Measurements from ENCODE around the gene PCNX2.

The PCNX2 gene

DNA sequence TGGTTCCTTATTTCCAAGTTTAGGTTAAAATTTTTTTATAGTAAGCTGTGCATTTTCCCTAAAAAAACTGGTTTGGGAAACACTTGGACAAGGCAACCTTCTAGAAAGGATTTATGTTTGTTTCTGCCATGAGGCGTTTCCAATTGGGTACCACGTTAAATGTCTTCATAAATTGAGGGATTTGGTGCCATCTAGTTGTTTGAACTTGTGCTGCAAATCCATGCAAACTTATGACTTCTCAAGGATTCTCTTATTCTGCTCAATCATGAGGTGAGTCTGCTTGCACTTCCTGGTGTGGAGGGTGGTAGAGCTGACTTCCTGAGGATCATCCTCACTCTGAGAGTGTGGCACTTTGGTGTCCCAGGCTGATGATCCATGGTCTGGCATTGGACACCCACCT lies 123.3 kb downstream of the PCNX2 start:
- no peaks in the 10 kb centered on the region for H3K27me3 ChIP-seq (ENCODE audit: control insufficient read depth, insufficient read depth, low read length)
- H3K9me3 ChIP-seq (replicated peaks; ENCODE audit: low read length): no peaks in the 10 kb centered on the region
- H3K9ac ChIP-seq (ENCODE audit: low read depth, low read length): no peak overlapping the region
- H3K4me3 ChIP-seq (ENCODE audit: low read length): no peak overlapping the region
- no peak overlapping the region for H3K4me2 ChIP-seq (ENCODE audit: low read length)
- H3K4me1 ChIP-seq (ENCODE audit: control insufficient read depth, insufficient read depth, low read length): no peaks in the 10 kb centered on the region
- H3K36me3 ChIP-seq (ENCODE audit: insufficient read depth, low read length): peaks cover 25% of the 10 kb centered on the region

DNA sequence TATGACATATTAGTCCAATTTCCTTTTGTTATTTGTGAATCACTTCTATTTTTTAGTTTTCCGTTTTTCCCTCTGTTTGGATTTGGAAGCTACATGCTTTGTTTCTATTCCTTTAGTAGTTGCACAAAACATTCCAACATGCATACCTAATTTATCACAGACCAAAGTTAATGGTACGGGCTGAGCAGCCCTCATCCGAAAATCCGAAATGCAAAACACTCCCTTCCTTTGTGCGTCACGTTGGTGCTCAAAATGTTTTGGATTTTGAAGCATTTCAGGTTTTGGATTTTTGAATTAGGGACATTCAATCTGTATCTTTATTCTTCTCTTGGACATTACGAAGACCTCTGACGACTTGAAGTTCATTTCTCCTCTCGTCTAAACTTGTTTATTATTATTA lies 124.8 kb downstream of the PCNX2 start:
- Histone ChIP-seq H3K27me3 (ENCODE audit: control insufficient read depth, insufficient read depth, low read length) (no peaks in the 10 kb centered on the region), H3K4me2 (ENCODE audit: low read length) (no peak overlapping the region), H3K4me1 (ENCODE audit: control insufficient read depth, insufficient read depth, low read length) (no peaks in the 10 kb centered on the region), H3K9me3 (replicated peaks; ENCODE audit: low read length) (no peaks in the 10 kb centered on the region), H3K4me3 (ENCODE audit: low read length) (no peak overlapping the region), H3K36me3 (ENCODE audit: insufficient read depth, low read length) (peaks cover 17% of the 10 kb centered on the region), H3K9ac (ENCODE audit: low read depth, low read length) (no peak overlapping the region)

DNA sequence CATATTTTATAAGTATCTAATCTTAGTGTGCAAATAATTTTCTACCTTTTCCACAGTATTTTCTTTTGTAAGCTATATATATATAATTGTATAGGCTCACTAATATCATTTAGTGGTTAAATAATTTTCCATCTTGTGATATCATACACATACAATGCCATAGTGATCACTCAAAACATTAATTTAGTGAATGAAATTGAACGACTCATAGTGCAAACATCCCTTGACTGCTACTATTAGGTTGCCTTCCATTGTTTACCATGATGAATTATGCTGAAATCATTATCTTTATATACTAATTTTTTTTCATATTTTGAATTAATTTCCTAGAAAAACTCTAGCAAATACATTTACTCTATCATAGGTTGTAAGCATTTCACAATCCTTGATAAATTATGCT lies 127.1 kb downstream of the PCNX2 start:
- H3K9me3 ChIP-seq (replicated peaks; ENCODE audit: low read length): no peaks in the 10 kb centered on the region
- no peak overlapping the region for H3K4me3 ChIP-seq (ENCODE audit: low read length)
- no peak overlapping the region for H3K4me2 ChIP-seq (ENCODE audit: low read length)
- H3K4me1 ChIP-seq (ENCODE audit: control insufficient read depth, insufficient read depth, low read length): no peaks in the 10 kb centered on the region
- peaks cover 17% of the 10 kb centered on the region for H3K36me3 ChIP-seq (ENCODE audit: insufficient read depth, low read length)
- no peaks in the 10 kb centered on the region for H3K27me3 ChIP-seq (ENCODE audit: control insufficient read depth, insufficient read depth, low read length)
- H3K9ac ChIP-seq (ENCODE audit: low read depth, low read length): no peak overlapping the region

DNA sequence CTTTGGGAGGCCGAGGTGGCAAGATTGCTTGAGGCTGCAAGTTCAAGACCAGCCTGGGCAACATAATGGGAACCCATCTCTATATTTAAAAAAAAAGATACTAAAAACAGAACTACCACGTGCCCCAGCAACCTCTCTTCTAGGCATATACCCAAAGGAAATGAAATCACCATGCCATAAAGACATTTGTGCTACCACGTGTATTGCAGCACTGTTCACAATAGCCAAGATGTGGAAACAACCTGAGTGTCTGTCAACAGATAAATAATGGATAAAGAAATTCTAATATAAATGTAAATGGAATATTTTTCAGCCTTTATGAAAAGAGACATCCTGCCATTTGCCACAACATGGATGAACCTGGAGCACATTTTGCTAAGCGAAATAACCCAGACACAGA lies 128.6 kb downstream of the PCNX2 start:
- Histone ChIP-seq H3K4me2 (ENCODE audit: low read length) (no peak overlapping the region), H3K4me3 (ENCODE audit: low read length) (no peak overlapping the region), H3K27me3 (ENCODE audit: control insufficient read depth, insufficient read depth, low read length) (no peaks in the 10 kb centered on the region), H3K4me1 (ENCODE audit: control insufficient read depth, insufficient read depth, low read length) (no peaks in the 10 kb centered on the region), H3K9ac (ENCODE audit: low read depth, low read length) (no peak overlapping the region), H3K36me3 (ENCODE audit: insufficient read depth, low read length) (peaks cover 11% of the 10 kb centered on the region), H3K9me3 (replicated peaks; ENCODE audit: low read length) (no peaks in the 10 kb centered on the region)

DNA sequence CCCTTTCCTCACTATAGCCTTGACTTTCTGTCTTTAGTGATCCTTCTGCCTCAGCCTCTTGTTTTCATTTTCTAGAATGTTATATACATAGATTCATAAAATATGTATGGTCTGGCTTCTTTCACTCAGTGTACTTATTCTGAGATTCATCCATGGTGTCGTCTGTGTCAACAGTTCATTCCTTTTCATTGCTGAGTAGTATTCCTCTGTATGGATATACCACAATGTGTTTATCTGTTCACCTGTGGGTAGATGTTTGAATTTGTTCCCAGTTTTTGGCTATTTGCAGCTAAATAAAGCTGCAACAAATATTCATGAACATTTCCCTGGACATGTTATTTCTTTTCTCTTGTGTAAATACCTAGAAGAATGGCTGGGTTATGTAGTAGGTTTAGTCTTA lies 131.8 kb downstream of the PCNX2 start:
- H3K4me1 ChIP-seq (ENCODE audit: control insufficient read depth, insufficient read depth, low read length): no peaks in the 10 kb centered on the region
- no peaks in the 10 kb centered on the region for H3K27me3 ChIP-seq (ENCODE audit: control insufficient read depth, insufficient read depth, low read length)
- no peak overlapping the region for H3K4me2 ChIP-seq (ENCODE audit: low read length)
- H3K9me3 ChIP-seq (replicated peaks; ENCODE audit: low read length): no peaks in the 10 kb centered on the region
- no peak overlapping the region for H3K4me3 ChIP-seq (ENCODE audit: low read length)
- H3K9ac ChIP-seq (ENCODE audit: low read depth, low read length): no peak overlapping the region
- peaks cover 23% of the 10 kb centered on the region for H3K36me3 ChIP-seq (ENCODE audit: insufficient read depth, low read length)

DNA sequence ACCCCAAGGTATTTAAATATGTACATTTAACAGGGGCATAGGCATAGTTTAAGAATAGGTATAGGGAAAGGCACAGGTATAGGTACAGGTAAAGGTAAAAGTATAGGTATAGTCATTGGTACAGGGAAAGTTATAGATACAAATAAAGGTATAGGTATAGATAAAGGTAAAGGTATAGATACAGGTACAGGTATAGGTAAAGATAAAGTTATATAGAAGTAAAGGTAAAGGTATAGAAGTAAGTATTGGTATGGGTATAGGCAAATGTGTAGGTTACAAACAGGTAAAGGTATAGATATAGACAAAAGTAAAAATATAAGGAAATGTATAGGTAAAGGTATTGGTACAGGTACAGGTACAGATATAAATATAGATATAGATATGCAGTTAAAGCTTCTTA lies 137.2 kb downstream of the PCNX2 start:
- H3K4me1 ChIP-seq (ENCODE audit: control insufficient read depth, insufficient read depth, low read length): no peaks in the 10 kb centered on the region
- peaks cover 16% of the 10 kb centered on the region for H3K36me3 ChIP-seq (ENCODE audit: insufficient read depth, low read length)

DNA sequence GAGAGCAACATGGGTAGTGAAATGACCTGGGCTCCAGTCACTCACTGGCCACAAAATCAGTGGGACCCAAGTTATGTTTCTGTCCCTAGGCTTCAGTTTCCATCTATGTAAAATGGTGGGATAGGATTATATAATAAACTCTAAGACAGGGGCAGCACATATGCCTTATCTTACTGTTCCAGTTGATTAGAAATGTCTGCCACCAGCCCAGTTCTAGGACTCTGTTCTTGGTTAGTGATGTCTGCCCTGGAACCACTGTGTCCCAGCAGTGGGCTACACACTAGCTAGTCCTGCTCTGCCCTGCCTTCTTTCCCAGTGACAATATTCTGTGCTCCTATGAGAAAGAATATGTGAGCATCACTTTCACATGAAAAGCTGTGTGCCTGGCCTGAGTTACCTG lies 138.3 kb downstream of the PCNX2 start:
- H3K4me1 ChIP-seq (ENCODE audit: control insufficient read depth, insufficient read depth, low read length): no peaks in the 10 kb centered on the region
- peaks cover 16% of the 10 kb centered on the region for H3K36me3 ChIP-seq (ENCODE audit: insufficient read depth, low read length)
- H3K4me3 ChIP-seq (ENCODE audit: low read length): no peak overlapping the region
- H3K4me2 ChIP-seq (ENCODE audit: low read length): no peak overlapping the region
- H3K9ac ChIP-seq (ENCODE audit: low read depth, low read length): no peak overlapping the region
- no peaks in the 10 kb centered on the region for H3K9me3 ChIP-seq (replicated peaks; ENCODE audit: low read length)
- H3K27me3 ChIP-seq (ENCODE audit: control insufficient read depth, insufficient read depth, low read length): no peaks in the 10 kb centered on the region

More for the DNA sequence above, 137.2 kb downstream of the PCNX2 start:
- Histone ChIP-seq H3K9ac (ENCODE audit: low read depth, low read length) (no peak overlapping the region), H3K4me2 (ENCODE audit: low read length) (no peak overlapping the region), H3K4me3 (ENCODE audit: low read length) (no peak overlapping the region), H3K27me3 (ENCODE audit: control insufficient read depth, insufficient read depth, low read length) (no peaks in the 10 kb centered on the region), H3K9me3 (replicated peaks; ENCODE audit: low read length) (no peaks in the 10 kb centered on the region)

DNA sequence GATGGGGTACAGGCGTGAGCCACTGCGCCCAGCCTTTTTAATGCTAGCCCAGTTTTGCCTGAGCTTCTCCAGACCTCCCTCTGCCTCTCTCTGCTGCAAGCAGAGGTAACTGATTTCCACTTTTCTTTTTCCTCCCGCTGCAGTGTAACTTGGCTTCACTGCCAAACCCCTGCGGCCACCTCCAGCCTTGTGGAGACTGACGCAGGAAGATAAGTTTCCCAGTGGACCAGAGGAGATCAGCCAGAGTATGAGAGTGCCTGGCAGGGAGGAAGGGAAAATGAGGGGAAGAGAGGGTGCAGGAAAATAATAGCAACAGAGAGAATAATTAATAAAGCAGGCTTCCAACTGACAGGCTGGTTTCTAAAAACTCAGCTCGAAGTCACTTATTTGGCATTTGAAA lies 143.7 kb downstream of the PCNX2 start:
- no peaks in the 10 kb centered on the region for H3K36me3 ChIP-seq (ENCODE audit: insufficient read depth, low read length)
- no peak overlapping the region for H3K4me3 ChIP-seq (ENCODE audit: low read length)
- H3K9me3 ChIP-seq (replicated peaks; ENCODE audit: low read length): no peaks in the 10 kb centered on the region
- no peak overlapping the region for H3K4me2 ChIP-seq (ENCODE audit: low read length)
- no peaks in the 10 kb centered on the region for H3K4me1 ChIP-seq (ENCODE audit: control insufficient read depth, insufficient read depth, low read length)
- H3K27me3 ChIP-seq (ENCODE audit: control insufficient read depth, insufficient read depth, low read length): no peaks in the 10 kb centered on the region
- no peak overlapping the region for H3K9ac ChIP-seq (ENCODE audit: low read depth, low read length)

DNA sequence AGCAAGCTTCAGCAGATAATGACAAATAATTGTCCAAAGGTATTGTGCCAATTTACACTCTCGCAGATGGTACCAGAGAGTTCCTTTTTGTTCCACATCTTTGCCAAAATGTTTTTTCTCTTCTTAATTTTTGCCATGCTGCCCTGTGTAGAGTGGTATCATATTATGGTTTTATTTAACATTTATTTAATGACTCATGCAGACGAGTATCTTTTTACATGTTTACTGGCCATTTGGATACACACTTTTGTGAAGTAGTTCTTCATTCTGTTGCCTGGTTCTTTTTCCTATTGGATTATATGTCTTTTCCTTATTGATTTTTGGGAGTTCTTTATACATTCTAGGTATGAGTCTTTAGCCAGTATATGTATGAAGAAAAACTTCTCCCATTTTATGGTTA lies 151.1 kb downstream of the PCNX2 start:
- H3K36me3 ChIP-seq (ENCODE audit: insufficient read depth, low read length): no peaks in the 10 kb centered on the region
- no peak overlapping the region for H3K4me3 ChIP-seq (ENCODE audit: low read length)
- no peak overlapping the region for H3K9ac ChIP-seq (ENCODE audit: low read depth, low read length)
- H3K9me3 ChIP-seq (replicated peaks; ENCODE audit: low read length): no peaks in the 10 kb centered on the region
- H3K4me2 ChIP-seq (ENCODE audit: low read length): no peak overlapping the region
- peaks cover 4% of the 10 kb centered on the region for H3K4me1 ChIP-seq (ENCODE audit: control insufficient read depth, insufficient read depth, low read length)
- H3K27me3 ChIP-seq (ENCODE audit: control insufficient read depth, insufficient read depth, low read length): no peaks in the 10 kb centered on the region

DNA sequence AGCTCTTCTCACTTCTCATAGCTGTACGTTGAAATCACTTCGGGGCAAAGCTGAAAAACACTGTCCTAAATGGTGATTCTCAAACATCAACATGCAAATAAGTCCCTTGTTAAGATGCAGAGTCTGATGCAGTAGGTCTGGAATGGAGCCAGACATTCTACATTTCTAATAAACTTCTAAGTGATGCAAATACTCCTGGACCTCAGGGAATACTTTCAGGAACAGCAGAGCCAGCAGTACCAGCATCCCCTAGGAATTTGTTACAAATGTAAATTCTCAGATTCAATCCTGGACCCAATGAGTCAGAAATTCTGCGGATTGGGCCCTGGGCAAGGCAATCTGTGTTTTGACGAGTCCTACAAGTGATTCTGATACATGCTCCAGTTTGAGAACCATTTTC lies 152.3 kb downstream of the PCNX2 start:
- no peak overlapping the region for H3K4me2 ChIP-seq (ENCODE audit: low read length)
- H3K27me3 ChIP-seq (ENCODE audit: control insufficient read depth, insufficient read depth, low read length): no peaks in the 10 kb centered on the region
- no peak overlapping the region for H3K4me3 ChIP-seq (ENCODE audit: low read length)
- H3K4me1 ChIP-seq (ENCODE audit: control insufficient read depth, insufficient read depth, low read length): peaks cover 4% of the 10 kb centered on the region
- no peaks in the 10 kb centered on the region for H3K9me3 ChIP-seq (replicated peaks; ENCODE audit: low read length)
- no peak overlapping the region for H3K9ac ChIP-seq (ENCODE audit: low read depth, low read length)
- H3K36me3 ChIP-seq (ENCODE audit: insufficient read depth, low read length): no peaks in the 10 kb centered on the region

DNA sequence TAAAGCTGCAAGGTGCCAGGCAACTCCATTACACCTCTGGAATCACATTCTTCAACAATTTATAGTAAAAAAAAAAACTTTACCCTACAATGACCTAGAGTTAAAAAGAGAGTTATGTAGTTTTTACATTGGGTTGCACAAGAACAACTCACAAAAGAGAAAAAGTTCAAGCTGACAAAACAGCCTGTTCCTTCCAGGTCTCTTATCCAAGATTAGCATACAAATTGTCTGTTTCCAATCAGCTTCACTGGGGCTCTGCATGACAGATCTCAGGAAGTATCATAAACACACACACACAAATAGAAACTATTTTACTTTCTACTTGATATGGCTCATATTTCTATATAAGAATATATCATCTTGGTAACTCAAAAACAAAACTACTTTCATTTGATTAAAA lies 154.6 kb downstream of the PCNX2 start:
- no peak overlapping the region for H3K4me3 ChIP-seq (ENCODE audit: low read length)
- H3K27me3 ChIP-seq (ENCODE audit: control insufficient read depth, insufficient read depth, low read length): no peaks in the 10 kb centered on the region
- no peak overlapping the region for H3K9ac ChIP-seq (ENCODE audit: low read depth, low read length)
- peaks cover 4% of the 10 kb centered on the region for H3K4me1 ChIP-seq (ENCODE audit: control insufficient read depth, insufficient read depth, low read length)
- no peaks in the 10 kb centered on the region for H3K36me3 ChIP-seq (ENCODE audit: insufficient read depth, low read length)
- no peak overlapping the region for H3K4me2 ChIP-seq (ENCODE audit: low read length)
- H3K9me3 ChIP-seq (replicated peaks; ENCODE audit: low read length): no peaks in the 10 kb centered on the region

DNA sequence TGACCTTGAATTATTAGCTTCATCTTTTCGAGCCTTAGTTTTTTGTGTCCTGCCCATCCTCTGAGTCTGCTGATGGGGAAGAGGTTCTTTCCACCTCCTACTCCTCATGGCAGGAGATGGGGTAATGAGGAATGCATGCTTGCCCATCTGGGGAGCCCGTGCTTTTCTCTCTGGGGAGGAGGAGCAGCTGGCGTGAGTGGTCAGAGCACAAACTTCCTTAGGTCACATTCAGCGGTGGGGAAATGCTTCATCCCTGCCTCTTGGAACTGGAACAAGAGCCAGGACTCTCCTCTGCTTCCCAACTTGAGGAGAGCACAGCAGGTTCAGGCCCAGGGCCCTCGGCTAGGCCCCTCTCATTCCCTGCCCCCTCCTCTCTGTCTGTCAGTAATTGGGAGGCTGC lies 155.0 kb downstream of the PCNX2 start:
- Histone ChIP-seq H3K4me3 (ENCODE audit: low read length) (no peak overlapping the region), H3K4me2 (ENCODE audit: low read length) (no peak overlapping the region), H3K4me1 (ENCODE audit: control insufficient read depth, insufficient read depth, low read length) (peaks cover 4% of the 10 kb centered on the region), H3K9ac (ENCODE audit: low read depth, low read length) (no peak overlapping the region), H3K36me3 (ENCODE audit: insufficient read depth, low read length) (no peaks in the 10 kb centered on the region), H3K9me3 (replicated peaks; ENCODE audit: low read length) (no peaks in the 10 kb centered on the region), H3K27me3 (ENCODE audit: control insufficient read depth, insufficient read depth, low read length) (no peaks in the 10 kb centered on the region)

All from skeletal muscle satellite cell (primary cell).